Measurements from ENCODE around the gene IL37. TPM values are rescaled to one million over a fixed set of nuclear protein-coding genes. Genes with fewer than 3 reads are reported as not detected.
A peak's percentile ranks its signal among the peaks of the same experiment; 100 is the strongest.

Gene IL37, protein sequence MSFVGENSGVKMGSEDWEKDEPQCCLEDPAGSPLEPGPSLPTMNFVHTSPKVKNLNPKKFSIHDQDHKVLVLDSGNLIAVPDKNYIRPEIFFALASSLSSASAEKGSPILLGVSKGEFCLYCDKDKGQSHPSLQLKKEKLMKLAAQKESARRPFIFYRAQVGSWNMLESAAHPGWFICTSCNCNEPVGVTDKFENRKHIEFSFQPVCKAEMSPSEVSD
- polyA plus RNA-seq (2013, experiment 1 of 2; ENCODE audit: insufficient read length), result not detected
- polyA plus RNA-seq (2013, experiment 2 of 2; ENCODE audit: insufficient read length), result not detected

DNA sequence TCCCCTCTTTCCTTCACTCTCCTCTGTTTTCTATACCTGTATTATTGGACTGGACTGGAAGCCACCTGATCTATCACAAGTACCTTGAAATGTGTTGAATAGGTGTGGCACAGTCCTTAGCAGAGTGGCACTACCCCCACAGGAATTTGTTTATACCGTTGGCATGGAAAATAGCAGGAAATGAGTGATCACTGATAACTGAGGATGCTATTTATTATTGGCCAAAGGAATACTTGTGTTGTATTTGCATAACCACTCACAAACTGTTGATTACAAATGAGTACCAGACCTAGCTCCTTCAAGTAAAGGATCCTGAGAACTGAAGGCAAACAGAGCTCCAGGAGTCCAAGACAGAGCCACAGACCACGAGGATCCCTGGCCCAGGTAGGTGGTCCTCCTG lies at the start of gene IL37:
IL37 (plus strand) TSS at position 301 of the 400 bp plus-strand sequence. CDS start 1,848 bp downstream, outside the sequence.
- DNase-seq, result no peak

DNA sequence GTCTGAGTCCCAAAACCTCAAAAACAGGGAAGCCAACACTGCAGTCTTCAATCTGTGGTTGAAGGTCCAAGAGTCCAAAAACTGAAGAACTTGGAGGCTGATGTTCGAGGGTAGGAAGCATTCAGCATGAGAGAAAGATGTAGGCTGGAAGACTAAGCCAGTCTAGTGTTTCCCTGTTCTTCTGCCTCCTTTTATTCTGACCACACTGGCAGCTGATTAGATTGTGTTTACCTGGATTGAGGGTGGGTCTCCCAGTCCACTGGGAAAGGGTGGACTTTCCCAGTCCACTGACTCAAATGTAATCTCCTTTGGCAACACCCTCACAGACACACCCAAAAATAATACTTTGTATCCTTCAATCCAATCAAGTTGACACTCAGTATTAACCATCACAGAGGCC lies 46.9 kb upstream of the IL37 start:
- no peak for DNase-seq

DNA sequence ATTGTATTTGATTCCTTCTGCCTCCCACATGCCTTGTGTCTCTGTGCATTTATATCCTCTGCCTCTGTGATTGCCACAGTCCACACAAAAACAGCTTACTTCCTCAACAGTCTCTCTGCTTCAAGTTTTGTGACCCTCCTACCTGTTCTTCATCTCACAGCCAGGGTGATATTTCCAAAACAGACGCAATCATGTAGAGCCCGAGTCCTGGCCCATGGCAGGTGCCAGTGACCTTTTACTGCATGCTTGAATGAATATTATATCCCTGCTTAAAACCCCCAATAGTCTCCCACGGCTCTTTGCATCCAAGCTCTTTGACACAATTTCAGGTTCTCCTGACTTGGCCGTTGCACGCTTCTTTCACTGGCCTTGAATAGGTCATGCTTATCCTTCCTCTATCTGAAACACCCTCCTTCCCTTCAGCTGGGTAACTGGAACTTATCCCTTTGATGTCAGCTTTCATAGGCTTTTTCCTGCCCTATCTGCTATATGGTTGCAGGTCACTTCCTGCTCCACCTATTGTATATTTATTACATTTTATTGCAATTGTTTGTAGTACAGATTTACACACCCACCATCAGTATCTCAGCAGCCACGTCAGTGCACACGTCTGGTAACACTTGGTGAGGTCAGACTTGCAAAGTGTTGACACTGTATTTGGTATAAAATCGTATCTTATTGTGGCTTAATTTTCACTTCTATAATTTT lies 44.7 kb upstream of the IL37 start:
- no peak for DNase-seq

DNA sequence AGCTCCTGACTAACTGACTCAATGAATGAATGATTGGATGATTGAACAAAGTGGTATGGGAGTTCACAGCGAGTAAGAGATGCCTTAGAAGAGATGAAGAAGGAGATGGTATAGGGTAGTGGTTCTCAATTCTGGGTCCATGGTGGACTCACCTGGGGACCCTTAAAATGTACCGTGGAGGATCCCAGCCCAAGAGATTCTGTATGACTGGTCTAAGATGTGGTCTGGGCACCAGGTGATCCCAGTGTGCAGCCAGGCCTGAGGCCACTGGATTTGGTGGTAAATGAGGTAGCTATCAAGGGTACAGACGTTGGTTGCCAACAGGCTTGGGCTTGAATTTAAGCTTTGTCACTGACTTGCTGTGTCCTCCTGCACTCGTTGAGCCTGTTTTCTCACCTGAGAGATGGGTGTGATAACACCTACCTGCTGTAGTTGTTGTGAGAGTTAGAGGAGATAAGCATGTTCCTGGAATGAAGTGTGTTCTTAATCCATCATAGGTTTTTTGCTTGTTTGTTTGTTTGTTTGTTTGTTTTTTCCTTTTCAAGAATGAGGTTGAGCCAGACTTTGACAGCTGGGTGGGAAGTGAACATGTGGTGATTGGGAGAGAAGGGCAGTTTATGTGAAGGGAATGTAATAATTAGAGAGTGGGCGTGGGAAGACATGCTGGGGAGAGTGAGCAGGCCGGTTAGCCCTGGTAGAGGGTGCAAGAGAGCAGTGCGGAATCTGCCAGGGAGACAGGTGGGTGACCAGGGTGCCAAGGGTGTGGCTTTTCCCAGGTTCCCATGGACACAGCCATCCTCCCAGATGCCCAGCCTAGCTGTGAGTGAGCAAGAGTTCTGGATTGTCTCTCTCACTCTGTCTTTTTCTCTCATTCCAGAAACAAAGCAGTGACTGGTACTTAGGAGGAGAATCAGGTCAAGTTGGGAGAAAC lies 43.0 kb upstream of the IL37 start:
- DNase-seq, result no peak

DNA sequence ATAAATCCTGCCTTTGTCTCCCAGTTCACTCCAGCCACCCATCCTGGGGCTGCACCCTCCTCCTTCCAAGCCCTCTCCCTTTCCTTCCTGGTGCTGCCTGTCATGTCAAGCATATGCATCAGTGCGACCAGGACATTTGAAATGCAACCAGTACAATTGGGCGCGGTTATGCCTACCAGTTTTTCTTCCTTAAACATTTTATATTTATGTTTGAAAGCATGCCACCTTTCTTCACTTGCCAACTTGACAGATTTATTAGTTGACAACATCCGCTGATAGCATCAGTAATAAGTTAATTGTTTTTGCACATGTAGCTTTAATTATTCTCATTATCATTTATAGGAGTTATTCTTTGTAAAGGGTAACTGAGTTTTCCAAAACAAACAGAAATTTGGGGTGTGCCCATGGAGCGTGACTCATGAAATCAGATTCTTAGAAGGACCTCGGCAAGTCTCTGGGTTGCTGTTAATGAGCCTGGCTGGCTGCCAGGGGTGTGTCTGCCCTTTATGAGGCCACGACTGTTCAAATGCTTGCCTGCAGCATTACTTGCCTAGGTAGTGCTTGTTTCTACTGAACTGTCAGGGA lies 41.6 kb upstream of the IL37 start:
- peak; percentile 80 for DNase-seq

DNA sequence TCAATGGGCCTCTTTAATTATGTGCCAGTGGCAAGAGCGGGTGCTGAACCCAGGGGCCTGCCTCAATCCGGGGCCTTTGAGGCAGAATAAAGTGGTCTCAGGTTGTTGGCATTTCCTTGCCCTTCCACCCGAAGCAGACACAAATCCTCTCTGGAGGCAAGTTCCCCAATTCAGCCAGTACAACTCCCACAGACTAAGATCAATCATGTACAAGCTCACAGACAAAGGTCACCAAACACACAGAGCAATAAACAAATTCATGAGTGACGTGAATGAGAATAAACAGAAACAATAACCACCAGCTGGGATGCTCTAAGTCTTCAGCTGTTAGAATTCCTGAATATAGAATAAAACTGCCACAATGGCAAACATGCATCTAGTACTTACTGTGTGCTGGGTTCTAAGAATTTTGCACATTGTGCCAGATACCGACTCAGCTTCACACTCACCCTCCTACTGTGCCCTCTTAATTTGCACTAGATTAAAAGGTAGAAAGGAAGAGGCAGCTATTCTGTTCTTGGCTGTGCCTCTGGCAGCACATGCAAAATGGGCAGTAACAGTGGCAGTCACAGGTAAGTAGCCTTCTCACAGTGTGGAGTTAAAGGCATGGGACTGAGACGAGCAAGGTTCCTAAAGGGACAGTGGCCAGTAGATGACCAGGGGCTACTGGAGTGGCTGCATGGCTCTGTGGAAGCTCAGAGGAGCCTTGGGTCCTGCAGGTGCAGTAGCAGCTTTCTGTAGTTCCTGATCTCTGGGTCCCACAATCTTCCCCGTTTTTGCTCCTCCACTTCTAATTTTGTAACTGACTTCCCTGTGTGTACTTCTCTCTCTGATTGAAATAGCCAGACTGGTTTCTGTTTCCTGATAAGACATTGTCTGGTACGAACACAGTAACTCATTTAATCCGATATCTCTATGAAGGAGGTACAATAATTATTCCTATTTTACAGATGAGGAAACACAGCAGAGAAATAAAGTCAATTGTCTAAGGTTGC lies 39.8 kb upstream of the IL37 start:
- no peak for DNase-seq

DNA sequence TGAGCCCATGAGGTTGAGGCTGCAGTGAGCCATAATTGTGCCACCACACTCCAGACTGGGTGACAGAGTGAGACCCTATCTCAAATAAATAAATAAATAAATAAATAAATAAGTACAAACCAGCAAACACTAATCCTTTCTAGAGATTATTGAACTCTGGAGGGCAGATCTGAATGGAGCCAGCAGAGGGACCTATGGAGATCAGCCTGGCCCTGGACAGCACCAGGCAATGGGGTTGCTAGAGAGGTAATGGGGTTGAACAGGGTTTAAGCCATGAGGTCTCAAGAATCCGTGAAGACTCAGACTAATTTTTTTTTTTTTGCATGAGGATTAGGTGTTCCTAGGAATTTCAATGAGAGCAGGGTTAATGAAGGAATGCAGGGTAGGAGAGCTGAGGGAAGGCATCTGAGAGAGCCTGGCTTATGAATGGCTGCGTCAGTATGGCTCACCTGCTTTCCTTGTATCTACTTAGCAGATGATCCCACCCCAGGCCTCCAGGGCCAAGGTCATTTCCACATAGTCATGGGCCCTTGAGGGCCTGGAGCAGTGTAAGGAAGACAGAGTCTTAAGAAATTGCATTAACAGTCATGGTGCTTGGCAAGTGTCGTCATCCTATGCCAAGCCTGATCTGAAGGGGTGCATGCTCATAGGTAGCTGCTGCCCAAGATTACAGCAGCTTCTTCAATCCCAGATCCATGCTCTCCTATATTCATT lies 34.6 kb upstream of the IL37 start:
- DNase-seq, result no peak

DNA sequence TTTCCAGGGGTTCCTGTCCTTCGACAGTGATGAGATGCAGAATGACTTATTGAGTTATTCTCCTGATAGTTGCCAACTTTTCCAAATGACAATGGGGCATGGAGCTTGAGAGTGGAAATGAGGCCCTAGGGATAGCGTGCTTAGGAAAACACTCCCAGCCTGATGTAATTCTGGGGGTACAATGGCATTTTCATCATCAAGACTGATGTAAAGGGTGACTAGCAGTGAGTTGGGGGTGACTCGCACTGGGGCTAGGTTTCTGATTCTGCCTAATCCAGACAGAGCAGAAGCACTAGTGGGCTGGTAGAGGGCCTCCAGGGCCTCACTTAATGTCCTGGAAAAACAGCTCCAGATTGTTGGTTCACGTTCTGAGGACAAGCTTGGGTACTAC lies 34.0 kb upstream of the IL37 start:
- peak; percentile 53 for DNase-seq

DNA sequence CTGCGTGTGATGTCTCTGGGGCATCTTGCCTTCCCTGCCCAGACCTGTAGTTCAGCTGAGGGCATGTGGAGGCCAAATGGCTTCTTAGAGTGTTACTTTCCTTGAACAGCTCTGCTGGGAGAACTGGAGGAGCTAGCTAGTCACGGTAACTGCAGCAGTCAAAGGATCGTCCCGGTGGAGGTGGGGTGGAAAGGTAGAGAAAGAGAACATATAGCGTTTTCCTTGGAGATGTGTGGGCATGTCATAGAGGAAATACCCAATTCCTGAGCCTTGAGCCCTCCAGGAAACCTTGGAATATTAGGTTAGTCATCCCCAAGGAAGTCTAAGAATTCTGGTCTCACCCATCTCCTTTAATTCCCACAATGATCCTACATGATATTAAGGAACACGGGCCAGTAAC lies 33.5 kb upstream of the IL37 start:
- DNase-seq, result peak; percentile 90

DNA sequence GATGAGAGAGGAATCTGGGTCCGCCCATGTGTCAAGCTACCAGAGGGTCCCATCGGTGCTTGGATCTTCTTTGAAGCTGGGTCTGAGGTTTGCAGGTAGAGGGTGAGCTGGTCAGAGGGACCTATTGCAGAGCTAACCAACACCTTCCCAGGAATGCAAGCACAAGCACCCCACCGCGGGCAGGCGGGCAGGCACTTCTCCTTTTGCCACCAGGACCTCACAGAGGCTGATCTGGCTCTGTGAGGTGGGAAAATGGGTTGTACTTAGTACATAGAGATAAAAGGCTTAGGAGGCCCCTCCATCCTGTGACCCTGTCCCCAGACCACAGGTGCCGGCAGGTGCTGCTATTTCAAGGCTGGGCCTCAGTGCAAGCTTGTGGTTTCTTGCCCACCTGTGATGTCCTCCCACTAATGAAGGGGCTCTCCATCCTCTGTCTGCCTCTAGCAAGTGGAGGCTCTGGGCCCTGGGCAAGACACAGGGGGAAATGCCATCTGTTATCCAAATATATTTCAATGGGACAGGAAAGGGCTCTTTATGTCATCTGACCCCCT lies 31.4 kb upstream of the IL37 start:
- no peak for DNase-seq

DNA sequence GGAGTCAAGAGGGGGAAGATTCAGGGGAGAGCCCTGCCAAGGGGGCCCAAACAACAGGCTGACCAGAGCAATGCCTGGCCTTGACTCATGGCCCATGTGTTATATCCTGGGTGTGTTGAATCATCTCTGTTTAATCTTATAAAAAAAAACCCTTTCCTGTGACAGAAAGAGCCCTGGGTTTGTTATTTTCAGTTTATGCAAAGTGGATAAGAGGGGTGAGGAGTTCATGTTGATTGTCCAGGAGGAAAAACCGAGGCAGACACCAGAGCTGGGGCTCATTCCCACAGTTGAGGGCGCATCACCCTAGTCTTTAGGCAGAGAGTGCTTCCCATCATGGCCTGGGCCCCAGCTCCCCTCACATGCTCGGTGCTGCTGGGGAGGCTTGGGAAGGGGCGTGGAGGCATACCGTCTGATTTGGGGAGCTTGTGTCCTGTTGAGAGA lies 30.9 kb upstream of the IL37 start:
- DNase-seq, result peak; percentile 74

DNA sequence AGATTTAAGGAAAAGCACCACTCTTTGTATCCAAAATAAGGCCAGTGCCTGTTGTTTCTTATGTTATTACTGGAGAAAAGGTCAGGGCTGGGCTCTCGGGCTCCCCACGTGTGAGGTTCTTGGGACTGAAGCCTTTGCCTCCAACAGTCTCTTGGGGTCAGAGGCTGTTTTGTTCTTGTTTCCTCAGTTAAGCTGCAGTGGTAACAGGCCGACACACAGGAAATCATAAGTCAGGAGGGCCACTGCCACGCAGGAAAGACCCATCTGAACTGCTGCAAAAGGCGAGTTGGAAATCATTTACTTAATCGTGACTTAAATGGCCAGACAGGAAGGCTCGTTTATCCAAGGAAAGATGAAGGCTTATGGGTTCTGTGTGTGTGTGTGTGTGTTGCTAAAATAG lies 30.3 kb upstream of the IL37 start:
- no peak for DNase-seq

DNA sequence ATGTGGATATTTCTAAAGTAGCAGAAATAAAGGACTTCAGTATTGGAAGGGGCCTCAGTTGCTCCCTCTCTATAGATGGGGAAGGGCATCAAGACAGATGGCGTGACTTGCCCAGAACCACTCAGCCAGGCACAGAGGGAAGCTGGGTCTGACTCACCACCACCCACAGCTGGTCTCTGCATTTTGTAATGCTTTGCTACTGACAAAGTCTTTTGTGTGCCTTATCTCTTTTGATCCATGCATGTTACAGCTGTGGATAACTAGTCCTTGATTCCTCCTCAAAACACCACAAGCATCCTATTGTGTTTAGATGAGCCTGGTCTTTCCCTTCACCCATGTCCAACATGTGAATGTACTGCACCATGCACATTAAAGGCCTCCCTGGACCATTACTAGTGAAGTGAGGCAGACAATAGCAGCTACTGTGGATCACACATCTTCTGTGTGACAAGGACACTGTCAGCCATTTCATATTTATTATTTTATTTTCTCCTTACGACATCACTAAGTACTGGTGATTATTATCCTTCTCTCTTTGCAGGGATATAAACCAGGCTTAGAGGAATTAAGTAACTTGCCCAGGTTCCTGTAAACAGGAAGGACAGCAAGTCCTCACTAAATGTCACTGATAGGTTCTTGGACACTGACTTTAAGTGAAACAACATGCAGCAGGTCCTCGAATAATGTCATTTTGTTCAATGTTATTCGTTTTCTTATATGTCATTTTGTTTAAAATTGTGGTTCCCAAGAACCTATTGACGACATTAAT lies 29.6 kb upstream of the IL37 start:
- peak; percentile 88 for DNase-seq

DNA sequence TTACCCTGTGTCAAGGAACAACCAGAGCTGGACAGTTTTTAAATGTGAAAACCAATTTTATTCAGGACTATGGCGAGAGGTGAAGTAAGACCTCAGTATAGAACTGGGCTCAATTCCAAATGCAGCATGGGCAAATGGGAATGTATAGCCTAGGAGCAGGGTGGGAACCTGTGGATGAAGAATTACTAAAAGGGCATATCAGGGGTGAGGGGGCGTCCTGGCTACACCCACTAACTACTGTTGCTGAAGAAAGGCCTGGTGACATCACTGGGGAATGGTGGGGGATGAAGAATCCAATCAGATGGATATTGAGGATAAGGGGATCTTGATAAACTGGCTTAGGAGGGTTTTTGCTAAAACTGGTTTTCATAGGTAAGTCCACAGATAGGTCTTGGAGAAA lies 27.3 kb upstream of the IL37 start:
- DNase-seq, result no peak

DNA sequence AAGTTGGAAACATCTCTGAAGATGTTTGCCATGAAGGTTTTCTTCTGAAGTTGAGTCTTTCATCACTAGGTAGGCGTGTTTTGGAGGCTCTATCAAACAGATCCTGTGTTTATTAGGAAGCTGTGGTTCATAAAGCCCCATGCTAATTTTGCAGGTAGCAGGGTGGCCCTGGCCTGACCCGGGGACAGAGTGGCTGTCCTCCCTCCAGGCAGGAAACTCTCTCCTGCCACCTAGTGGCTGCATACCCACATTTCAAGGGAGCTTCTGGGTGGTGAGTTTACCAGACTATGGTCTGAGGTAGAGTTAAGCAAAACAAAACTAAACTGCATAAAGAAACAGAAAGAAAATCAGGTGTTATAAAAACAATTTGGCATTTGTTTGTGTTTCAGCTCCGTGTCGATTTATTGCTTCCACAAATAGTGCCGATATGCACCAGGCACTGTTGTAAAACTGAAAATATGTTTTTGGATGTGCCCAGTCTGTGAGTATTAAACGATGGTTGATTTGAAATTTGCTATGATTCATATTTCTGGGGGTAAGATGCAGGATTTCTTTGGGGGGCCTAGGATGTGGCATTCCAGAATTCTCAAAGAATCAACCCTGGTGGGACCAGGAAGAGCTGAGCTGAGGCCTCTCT lies 26.0 kb upstream of the IL37 start:
- peak; percentile 31 for DNase-seq

DNA sequence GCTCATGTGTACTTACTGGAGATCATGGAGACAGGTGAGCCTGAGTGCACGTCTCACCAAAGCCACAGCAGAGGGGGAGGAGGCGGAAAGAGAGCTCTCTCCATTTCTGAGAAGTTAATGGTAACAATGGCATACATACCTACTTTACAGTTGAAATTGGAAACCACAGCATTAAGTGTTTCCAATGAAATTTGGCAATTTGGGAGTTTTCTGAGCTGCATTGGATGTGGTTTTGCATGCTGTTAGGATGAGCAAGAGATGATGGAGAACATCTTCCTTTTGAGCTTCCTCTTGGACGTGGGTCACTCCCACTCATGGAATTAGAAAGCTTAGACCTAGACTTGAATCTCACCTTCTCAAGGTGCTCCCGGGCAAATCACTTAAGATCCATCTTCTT lies 25.5 kb upstream of the IL37 start:
- DNase-seq, result no peak

DNA sequence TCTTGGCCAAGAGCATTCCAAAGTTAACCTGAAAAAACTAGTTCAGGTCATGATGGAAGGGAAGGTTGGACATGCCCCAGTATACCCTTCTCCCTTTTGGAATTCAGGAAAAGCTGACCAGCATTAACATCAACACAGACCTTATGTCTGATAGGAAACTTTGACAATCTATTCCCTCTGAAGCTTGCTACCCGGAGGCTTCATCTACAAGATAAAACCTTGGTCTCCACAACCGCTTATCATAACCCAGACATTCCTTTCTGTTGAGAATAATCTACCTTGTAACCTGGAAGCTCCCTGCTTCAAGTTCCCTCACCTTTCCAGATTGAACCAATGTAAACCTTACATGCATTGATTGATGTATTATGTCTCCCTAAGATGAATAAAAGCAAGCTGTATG lies 24.7 kb upstream of the IL37 start:
- no peak for DNase-seq

DNA sequence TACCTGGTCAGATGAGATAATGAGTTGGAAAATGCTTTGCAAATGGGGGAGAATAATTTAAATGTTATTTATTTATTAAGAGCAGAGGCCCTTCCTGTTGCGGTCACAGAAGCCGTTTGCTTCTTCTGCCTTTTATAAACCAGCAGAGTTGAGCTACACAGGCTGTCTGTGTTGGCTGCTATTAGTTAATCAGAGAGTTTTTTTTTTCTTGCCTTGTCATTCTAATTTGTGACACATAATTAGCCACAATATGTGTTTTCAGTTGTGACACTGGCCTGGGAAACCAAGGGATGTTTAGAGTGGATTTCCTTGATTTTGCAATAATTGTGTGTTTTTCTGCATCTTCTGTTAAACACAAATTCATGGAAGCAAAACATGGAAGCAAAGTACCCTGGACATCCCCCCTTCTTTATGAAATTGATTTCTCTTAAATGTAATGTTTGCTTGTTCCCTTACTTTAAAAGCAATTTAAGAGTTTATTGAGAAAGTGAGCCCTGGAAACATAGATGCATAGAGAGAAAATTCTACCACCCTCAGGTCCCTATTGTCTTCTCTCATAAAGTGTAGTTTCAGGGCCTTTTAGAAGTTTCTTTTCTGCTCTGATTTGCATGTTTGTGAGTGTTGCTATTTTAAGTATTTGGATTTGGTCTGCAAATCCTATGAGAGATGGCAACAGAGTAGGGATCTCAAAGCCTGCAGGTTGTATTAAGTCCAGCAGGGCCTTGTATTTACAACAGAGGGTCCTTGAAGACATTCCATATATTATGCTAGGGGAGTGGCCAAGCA lies 22.8 kb upstream of the IL37 start:
- no peak for DNase-seq

Measured in fibroblast of skin of back (primary cell).